Chondrocyte (in vitro differentiated cells): ENCODE data around the gene NDUFB1. TPM values are rescaled to one million over a fixed set of nuclear protein-coding genes. Genes with fewer than 3 reads are reported as not detected.

Experiments used
- DNase-seq: peaks from one replicate; pipeline ENCODE4 v3.0.0; 2021; ENCODE audit warnings: mixed read lengths, low spot score
- H3K27ac Mint-ChIP-seq: one replicate; pipeline ENCODE4 v1.8.0; 2021; ENCODE audit warnings: mild to moderate bottlenecking, moderate library complexity, mixed read lengths; ENCODE audit not compliant: unreplicated experiment
- H3K27me3 Mint-ChIP-seq: 2 replicates; pipeline ENCODE4 v1.8.0; 2021; ENCODE audit warnings: low read depth, mixed read lengths
- H3K36me3 Mint-ChIP-seq: 2 replicates; pipeline ENCODE4 v1.8.0; 2021; ENCODE audit warnings: low read depth, mixed read lengths
- H3K4me1 Mint-ChIP-seq: 2 replicates; pipeline ENCODE4 v1.8.0; 2021; ENCODE audit warnings: low read depth, mild to moderate bottlenecking, mixed read lengths
- H3K4me3 Mint-ChIP-seq: one replicate; pipeline ENCODE4 v1.8.0; 2021; ENCODE audit warnings: mild to moderate bottlenecking, moderate library complexity, mixed read lengths; ENCODE audit not compliant: unreplicated experiment
- H3K9me3 Mint-ChIP-seq: 2 replicates; pipeline ENCODE4 v1.8.0; 2021; ENCODE audit warnings: low read depth, mixed read lengths
- long read RNA-seq: library from polyadenylated mRNA; stranded (forward); transcript quantifications from one replicate; pipeline ENCODE4 v2.0.0, GENCODE V29; 2021
- total RNA-seq: library from RNA; stranded (reverse); gene quantifications from 3 replicates; pipeline ENCODE4 v1.2.1, GENCODE V29; 2021
- TF ChIP-seq, protein P1 (sequence below): fragments of 200-600 bp; sonication (generic); IDR thresholded peaks from 2 replicates; pipeline ENCODE4 v1.5.0; 2021; ENCODE audit warnings: antibody characterized with exemption, mild to moderate bottlenecking, moderate library complexity

NDUFB1 gene
- total RNA-seq: 77.3 to 117 TPM (median 90.4 TPM) in 3 replicates
- long read RNA-seq, transcript NDUFB1-201 (3 exons, 528 nt): major isoform, 124 of 128 reads
- long read RNA-seq, partial matches to known transcripts: 0 of 128 reads
- long read RNA-seq, other reads (novel, unspliced or antisense): 2 of 128 reads

DNA sequence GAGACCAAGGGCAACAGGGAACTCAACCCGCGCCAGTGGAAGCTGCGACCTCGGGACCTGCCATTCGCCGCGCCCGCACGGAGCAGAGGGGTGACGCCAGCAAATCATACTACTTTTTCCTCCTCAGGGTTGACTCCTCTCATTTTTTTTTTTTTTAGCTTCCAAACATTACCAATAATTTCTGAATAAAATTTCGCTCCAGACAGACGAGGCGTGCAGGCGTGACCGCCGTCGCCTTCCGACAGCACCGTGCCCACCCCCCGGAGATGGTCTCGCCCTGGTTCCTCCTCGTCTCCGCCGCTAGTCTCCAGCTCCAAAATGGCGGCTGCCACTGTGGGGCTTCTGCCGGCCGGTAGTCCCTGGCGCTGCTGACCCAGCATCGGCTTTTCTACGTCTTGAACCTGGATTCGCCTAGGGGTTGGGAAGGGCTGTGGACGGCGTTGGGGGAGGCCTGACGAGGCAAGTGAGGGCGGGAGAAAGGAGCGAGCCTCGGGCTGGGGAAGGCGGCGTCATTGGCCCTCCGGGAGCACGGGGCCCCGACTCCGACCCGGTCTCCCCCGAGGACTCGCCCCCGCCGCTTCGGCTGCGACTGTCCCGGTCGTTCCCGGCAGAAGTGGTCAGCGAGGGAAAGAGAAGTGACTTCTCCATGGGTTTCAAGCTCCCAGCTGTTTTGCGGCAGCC lies at the start of gene NDUFB1, which contains the start of gene CPSF2:
NDUFB1 (minus strand) TSS at position 37 of the 681 bp plus-strand sequence. CDS start 4,069 bp downstream, outside the sequence.
CPSF2 (plus strand) TSS at position 300 of the 681 bp plus-strand sequence. CDS start 9,016 bp downstream, outside the sequence.
- H3K36me3 Mint-ChIP-seq: peaks cover 2% of the 10 kb centered on the region
- TF ChIP-seq, protein P1, sequence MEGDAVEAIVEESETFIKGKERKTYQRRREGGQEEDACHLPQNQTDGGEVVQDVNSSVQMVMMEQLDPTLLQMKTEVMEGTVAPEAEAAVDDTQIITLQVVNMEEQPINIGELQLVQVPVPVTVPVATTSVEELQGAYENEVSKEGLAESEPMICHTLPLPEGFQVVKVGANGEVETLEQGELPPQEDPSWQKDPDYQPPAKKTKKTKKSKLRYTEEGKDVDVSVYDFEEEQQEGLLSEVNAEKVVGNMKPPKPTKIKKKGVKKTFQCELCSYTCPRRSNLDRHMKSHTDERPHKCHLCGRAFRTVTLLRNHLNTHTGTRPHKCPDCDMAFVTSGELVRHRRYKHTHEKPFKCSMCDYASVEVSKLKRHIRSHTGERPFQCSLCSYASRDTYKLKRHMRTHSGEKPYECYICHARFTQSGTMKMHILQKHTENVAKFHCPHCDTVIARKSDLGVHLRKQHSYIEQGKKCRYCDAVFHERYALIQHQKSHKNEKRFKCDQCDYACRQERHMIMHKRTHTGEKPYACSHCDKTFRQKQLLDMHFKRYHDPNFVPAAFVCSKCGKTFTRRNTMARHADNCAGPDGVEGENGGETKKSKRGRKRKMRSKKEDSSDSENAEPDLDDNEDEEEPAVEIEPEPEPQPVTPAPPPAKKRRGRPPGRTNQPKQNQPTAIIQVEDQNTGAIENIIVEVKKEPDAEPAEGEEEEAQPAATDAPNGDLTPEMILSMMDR: peak; percentile 12
- no peaks in the 10 kb centered on the region for H3K9me3 Mint-ChIP-seq
- no peaks in the 10 kb centered on the region for H3K27me3 Mint-ChIP-seq
- DNase-seq: no peak
- H3K27ac Mint-ChIP-seq: peak within 1 kb of the TSS; percentile 100
- peak within 1 kb of the TSS; percentile 100 for H3K4me3 Mint-ChIP-seq
- peaks cover 28% of the 10 kb centered on the region for H3K4me1 Mint-ChIP-seq

DNA sequence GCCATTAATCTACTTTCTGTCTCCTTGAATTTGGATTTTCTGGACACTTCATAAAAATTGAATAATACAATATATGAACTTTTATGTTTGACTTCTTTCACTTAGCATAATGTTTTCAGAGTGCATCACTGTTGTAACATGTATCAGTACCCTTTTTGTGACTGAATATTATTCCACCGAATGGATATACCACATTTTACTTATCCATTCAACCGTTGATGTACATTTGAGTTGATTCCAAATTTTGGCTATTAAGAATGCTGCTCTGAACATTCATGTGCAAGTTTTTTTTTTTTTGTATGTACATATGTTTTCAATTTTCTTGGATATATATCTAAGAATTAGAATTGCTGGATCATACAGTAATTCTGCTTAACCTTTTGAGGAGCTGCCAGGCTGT lies 43.5 kb upstream of the NDUFB1 start:
- Mint-ChIP-seq H3K9me3 (peaks cover 12% of the 10 kb centered on the region), H3K27me3 (no peaks in the 10 kb centered on the region), H3K4me1 (no peaks in the 10 kb centered on the region), H3K36me3 (peaks cover 40% of the 10 kb centered on the region), H3K27ac (no peak overlapping the region), H3K4me3 (no peak overlapping the region)
- DNase-seq: no peak
- TF ChIP-seq, protein P1: no peak

DNA sequence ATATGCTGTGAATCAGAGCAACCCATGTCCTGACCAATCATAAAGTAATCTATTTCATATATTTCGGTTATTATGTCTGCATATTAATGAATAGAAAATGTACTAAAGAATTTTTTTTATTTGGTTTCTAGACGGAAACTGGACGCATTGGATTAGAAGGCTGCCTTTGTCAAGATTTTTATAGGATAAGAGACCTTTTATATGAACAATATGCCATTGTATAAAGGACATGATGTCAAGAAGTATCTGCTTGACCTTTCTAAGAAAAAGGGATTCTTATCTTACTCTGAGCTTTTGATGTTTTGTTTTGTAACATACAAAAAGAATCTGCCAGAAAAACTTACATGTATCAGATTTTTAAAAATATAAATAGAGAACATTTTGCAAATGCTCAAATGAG lies 40.0 kb upstream of the NDUFB1 start:
- Mint-ChIP-seq H3K4me1 (no peaks in the 10 kb centered on the region), H3K36me3 (peaks cover 47% of the 10 kb centered on the region), H3K9me3 (peaks cover 12% of the 10 kb centered on the region), H3K27me3 (no peaks in the 10 kb centered on the region), H3K4me3 (no peak overlapping the region), H3K27ac (no peak overlapping the region)
- no peak for DNase-seq
- TF ChIP-seq, protein P1: no peak

DNA sequence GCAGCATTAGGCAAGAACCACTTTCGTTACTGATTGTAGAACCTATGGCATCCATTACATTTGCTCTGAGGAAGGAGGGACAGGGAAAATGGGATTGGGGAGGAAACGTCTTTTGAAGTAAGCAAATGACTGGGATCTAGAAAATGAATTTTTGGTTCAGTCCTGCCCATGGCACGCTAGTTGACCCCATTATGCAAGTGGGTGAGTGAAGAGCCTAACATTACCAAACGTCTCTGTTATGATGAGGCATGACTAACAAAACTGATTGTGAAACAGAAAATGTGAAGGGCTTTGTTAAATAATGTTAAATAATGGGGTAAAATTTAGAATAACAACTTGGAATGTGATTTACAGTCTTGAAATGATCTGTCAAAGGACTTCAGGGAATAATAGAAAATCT lies 39.1 kb upstream of the NDUFB1 start:
- Mint-ChIP-seq H3K36me3 (peaks cover 45% of the 10 kb centered on the region), H3K4me1 (no peaks in the 10 kb centered on the region), H3K27ac (peak overlapping the region; percentile 28), H3K4me3 (no peak overlapping the region), H3K9me3 (peaks cover 12% of the 10 kb centered on the region), H3K27me3 (no peaks in the 10 kb centered on the region)
- TF ChIP-seq, protein P1: no peak
- DNase-seq: no peak

DNA sequence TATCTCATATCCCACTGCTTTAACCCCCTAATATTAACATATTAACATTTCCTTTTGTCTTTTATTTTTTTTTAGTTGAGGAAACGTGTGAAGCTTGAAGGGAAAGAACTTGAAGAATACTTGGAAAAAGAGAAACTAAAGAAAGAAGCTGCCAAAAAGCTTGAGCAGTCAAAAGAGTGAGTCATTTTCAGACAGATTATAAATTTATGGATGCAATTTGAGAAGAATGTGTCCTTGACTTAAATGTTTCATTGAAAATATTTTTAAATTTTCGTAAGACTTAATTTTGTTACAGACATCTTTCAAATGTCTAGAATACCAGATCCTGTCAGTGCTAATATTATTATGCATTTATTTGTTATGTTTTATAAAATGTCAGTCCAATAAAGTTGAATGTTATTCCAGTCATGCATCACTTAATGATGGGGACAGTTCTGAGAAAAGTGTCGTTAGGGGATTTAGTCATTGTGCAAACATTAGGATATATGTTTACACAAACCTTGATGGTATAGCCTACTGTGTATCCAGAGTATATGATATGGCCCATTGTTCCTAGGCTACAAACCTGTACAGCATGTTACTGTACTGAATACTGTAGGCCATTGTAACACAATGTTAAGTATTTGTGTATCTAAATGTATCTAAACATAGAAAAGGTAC lies 32.9 kb upstream of the NDUFB1 start:
- Mint-ChIP-seq H3K27ac (peak overlapping the region; percentile 93), H3K27me3 (no peaks in the 10 kb centered on the region), H3K36me3 (peaks cover 20% of the 10 kb centered on the region), H3K4me1 (peaks cover 17% of the 10 kb centered on the region), H3K9me3 (no peaks in the 10 kb centered on the region), H3K4me3 (no peak overlapping the region)
- TF ChIP-seq, protein P1: no peak
- DNase-seq: no peak
